COLO668 (cell line): ENCODE results near the gene SLC1A5.

Experiments used
- DNase-seq: peaks from one replicate; lab custom pipeline; 2025; ENCODE audit not compliant: unreplicated experiment; lab: John Stamatoyannopoulos, UW

The SLC1A5 gene

GRCh38 chr19:46745030-46745429, 43.4 kb downstream of the SLC1A5 start:
- DNase-seq = no peak

- no peak for DNase-seq
Measured at GRCh38 chr19:46744005-46744691, 44.2 kb downstream of the SLC1A5 start.

DNA sequence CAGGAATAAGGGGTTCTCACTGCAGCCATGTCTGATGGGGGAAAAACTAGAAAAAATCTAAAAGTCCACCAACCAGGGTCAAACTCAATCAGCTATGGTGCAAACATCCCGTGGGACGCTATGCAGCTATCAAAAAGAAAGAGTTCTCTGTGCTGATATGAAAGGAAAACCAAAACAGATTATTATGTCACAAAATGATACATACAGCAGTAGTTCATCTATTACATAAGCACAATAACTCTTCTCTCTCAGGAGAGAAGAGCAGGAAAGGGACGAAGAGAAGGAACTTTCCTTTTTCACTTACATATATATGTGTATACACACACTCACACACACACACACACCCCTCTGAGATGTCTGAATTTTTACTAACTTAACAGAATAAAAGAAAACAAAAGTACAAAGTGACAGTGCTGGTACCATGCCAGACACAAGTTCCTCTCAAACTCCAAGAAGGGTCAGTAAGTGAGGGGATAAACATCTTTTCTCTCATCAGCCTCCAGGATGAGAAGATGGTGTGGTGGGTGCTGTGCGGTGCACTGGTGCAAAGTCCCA, 45.4 kb downstream of the SLC1A5 start:
- no peak for DNase-seq

GRCh38 chr19:46741447-46741846, 46.9 kb downstream of the SLC1A5 start:
- DNase-seq = no peak

- DNase-seq = no peak
Measured at GRCh38 chr19:46739290-46739771, 49.1 kb downstream of the SLC1A5 start.

GRCh38 chr19:46737761-46738171, 50.6 kb downstream of the SLC1A5 start:
- no peak for DNase-seq

- no peak for DNase-seq
Measured at GRCh38 chr19:46737298-46737654, 51.1 kb downstream of the SLC1A5 start.

- DNase-seq = no peak
Measured at GRCh38 chr19:46736531-46737297, 51.7 kb downstream of the SLC1A5 start.

DNA sequence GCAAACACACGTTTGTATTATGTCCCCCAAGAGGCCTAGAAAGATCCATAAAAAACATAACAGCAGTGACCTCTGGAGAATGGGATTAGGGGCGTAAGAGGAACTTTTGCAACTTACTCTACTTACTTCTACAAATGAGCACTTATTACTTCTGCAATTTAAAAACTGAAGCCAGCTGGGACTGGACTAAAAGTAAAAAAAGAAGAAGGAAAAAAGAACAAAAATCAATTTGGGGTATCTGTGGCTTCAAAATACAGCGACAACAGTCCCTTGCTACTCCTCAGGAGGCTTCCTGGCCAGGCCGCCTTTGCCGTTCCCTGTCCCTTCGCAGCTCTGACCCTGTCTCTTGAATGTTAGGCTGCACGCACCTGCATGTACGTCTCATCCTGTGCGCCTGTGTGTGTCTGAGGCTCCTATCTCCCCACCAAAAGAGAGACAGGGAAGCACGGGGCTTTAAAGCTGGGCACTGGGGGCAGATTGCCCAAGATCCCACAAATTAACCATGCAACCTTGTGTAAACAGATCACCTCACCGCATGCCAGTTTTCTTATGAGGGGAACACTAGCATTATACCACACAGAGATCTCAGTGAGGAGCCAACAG, 54.6 kb downstream of the SLC1A5 start:
- no peak for DNase-seq

GRCh38 chr19:46732966-46733689, 55.3 kb downstream of the SLC1A5 start:
- DNase-seq = no peak

- no peak for DNase-seq
Measured at GRCh38 chr19:46732172-46732938, 56.0 kb downstream of the SLC1A5 start.

DNA sequence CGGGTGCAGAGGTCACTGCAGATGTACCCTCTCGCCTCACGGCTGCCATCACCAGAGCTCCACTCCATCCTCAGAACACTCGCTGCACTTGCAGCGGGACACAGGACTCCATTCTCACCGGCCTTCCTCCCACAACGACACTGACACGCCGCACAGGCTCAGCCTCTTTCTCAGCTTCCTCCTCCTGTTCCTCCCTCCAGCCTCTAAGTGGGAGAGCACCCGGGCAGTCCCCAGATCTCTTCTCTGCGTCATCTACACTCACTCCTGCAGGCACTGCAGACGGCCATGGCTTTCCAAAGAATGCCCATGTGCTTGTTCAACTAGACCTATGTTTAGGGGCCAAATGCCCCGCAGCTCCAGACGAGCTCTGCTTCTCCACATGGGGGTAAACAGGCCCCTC, 56.8 kb downstream of the SLC1A5 start:
- DNase-seq = no peak

DNA sequence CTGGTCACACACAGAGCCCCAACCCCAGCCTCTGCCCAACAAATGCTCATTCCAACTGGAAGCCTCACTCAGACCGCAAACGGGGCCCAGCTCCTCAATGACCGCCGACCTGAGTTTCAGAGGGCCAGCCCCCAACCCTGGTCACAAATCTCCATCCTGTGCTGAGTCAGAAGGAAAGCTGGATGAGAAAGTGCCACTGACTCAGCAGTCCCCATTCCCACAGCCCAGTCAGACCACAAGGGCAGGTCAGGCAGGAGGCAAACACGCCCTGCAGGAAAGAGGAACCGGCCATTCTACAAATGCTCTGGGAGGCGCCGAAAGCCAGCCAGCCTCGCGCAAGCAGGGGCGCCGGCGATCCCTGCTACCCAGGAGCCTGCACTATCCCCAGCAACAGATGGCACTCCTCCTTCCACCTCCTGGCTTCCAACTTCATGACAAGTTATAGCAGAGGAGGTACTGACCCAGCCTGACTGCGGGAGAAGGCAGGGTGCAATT, 57.3 kb downstream of the SLC1A5 start:
- no peak for DNase-seq

DNA sequence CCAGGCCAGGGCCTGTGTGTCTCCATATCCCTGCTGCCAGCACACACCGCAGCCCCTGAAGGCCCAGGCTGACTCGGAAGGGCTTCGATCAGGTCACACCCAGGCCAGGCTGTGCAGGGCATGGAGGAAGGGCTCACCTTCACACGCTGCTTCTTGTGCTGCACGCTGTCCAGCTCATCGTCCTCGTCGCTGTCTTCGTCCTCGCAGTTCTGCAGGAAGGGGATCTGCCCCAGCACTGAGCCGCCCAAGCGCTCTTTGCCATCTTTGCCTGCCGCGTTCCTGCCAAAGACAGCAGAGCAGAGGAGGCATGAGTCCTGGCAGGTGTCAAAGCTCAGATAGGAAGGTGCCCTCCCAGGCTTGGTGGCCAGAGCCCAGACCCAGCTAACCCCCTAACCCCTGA, 57.8 kb downstream of the SLC1A5 start:
- DNase-seq = no peak

GRCh38 chr19:46730187-46730586, 58.2 kb downstream of the SLC1A5 start:
- no peak for DNase-seq

DNA sequence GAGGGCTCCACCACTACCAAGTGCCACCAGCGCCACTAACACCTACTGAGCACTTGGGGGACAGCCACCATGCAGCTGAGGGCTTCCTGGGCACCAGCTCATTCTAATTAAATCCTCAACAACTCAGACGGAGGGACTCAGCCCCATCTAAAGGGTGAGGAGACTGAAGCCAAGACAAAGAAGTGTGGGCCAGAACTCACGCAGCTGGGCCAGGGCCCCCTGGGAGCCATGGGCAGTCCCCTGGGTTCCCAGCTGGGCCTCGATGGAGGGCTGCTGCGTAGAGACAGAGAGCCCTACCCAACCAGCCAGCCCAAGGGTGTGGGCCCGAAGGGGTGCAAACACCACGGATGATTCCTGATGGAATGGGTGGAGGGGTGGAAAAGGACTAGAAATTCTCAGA, 58.7 kb downstream of the SLC1A5 start:
- no peak for DNase-seq

- peak; percentile 66 for DNase-seq
Measured at GRCh38 chr19:46728693-46729339, 59.6 kb downstream of the SLC1A5 start.

DNA sequence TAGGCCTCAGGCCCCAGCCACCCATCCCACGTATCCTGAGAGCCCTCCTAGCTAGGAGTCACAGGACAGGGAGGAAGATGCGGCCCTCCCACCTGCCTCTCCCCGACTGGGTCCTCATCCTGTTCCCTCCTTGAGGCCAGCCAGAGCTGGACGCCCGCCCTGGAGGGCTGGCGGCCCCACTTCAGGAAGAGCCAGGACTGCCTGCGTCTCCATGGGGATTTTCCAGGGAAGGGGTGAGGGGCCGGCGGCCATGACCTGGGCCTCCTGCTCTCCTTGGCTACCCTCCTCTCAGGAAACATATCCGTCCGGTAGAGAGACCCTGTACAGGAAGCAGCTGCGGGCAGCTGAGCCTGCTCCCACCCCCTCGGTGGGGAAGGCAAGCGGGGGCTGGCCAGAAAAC, 60.2 kb downstream of the SLC1A5 start:
- no peak for DNase-seq

GRCh38 chr19:46727757-46728156, 60.6 kb downstream of the SLC1A5 start:
- DNase-seq = no peak
